Measurements from ENCODE around the gene XRCC3. TPM values are rescaled to one million over a fixed set of nuclear protein-coding genes. Genes with fewer than 3 reads are reported as not detected.
A peak's percentile ranks its signal among the peaks of the same experiment; 100 is the strongest.

Gene XRCC3
- total RNA-seq, 4 donors from 2014 or later = 7.5 to 20.5 (median 19.5) TPM

GRCh38 chr14:103699261-103699661 lies 16.0 kb downstream of the XRCC3 start:
- no peak for DNase-seq (ENCODE audit: low spot score in 2 of 2)
- no peak overlapping the region for H3K4me3 ChIP-seq
- H3K27me3 ChIP-seq = no peaks in the 10 kb centered on the region
- WGBS = 70% methylated on average over 2 of the region's 17 CpGs
- no peaks in the 10 kb centered on the region for H3K9me3 ChIP-seq
- peaks cover 55% of the 10 kb centered on the region for H3K4me1 ChIP-seq
- TF ChIP-seq CTCF (IDR thresholded peaks at IDR 0.05) = no peak
- no peak for TF ChIP-seq POLR2A (IDR thresholded peaks at IDR 0.05)
- no peak for TF ChIP-seq EP300 (IDR thresholded peaks at IDR 0.05)
- TF ChIP-seq POLR2AphosphoS5 (IDR thresholded peaks at IDR 0.05) = no peak
- H3K27ac ChIP-seq = no peak overlapping the region
- peaks cover 71% of the 10 kb centered on the region for H3K36me3 ChIP-seq

GRCh38 chr14:103698380-103699260 lies 16.6 kb downstream of the XRCC3 start:
- Histone ChIP-seq H3K36me3 (peaks cover 73% of the 10 kb centered on the region), H3K4me1 (peaks cover 61% of the 10 kb centered on the region), H3K27me3 (no peaks in the 10 kb centered on the region), H3K27ac (peak overlapping the region; percentile 62), H3K4me3 (no peak overlapping the region), H3K9me3 (no peaks in the 10 kb centered on the region)
- DNase-seq (ENCODE audit: low spot score in 2 of 2) = peak in 1 of 2 donors; percentile 70
- 100% methylated on average over 1 of the region's 33 CpGs for WGBS
- no peak for TF ChIP-seq POLR2A (IDR thresholded peaks at IDR 0.05)
- no peak for TF ChIP-seq POLR2AphosphoS5 (IDR thresholded peaks at IDR 0.05)

GRCh38 chr14:103697603-103698379 lies 17.5 kb downstream of the XRCC3 start:
- DNase-seq (ENCODE audit: low spot score in 2 of 2) = peak in 1 of 2 donors; percentile 61
- Histone ChIP-seq H3K36me3 (peaks cover 73% of the 10 kb centered on the region), H3K27me3 (no peaks in the 10 kb centered on the region), H3K4me3 (no peak overlapping the region), H3K9me3 (no peaks in the 10 kb centered on the region), H3K27ac (peak overlapping the region; percentile 62), H3K4me1 (peaks cover 70% of the 10 kb centered on the region)
- TF ChIP-seq POLR2A (IDR thresholded peaks at IDR 0.05) (no peak), POLR2AphosphoS5 (IDR thresholded peaks at IDR 0.05) (no peak), EP300 (IDR thresholded peaks at IDR 0.05) (no peak), CTCF (IDR thresholded peaks at IDR 0.05) (no peak)
- WGBS = 85% methylated on average over 8 of the region's 14 CpGs

GRCh38 chr14:103697206-103697602 lies 18.0 kb downstream of the XRCC3 start:
- WGBS = 23% methylated on average over 3 of the region's 3 CpGs

More at GRCh38 chr14:103697206-103697602, 18.0 kb downstream of the XRCC3 start:
- Histone ChIP-seq H3K36me3 (peaks cover 70% of the 10 kb centered on the region), H3K27me3 (no peaks in the 10 kb centered on the region), H3K4me1 (peaks cover 70% of the 10 kb centered on the region), H3K4me3 (no peak overlapping the region), H3K9me3 (no peaks in the 10 kb centered on the region), H3K27ac (no peak overlapping the region)
- peak in 1 of 2 donors; percentile 29 for DNase-seq (ENCODE audit: low spot score in 2 of 2)
- TF ChIP-seq POLR2AphosphoS5 (IDR thresholded peaks at IDR 0.05) (no peak), POLR2A (IDR thresholded peaks at IDR 0.05) (no peak), EP300 (IDR thresholded peaks at IDR 0.05) (no peak), CTCF (IDR thresholded peaks at IDR 0.05) (no peak)
